Measurements from ENCODE around the gene STAM.

GRCh38 chr10:17743437-17743836 lies 99.5 kb downstream of the STAM start:
- no peak for TF ChIP-seq CTCF (IDR thresholded peaks at IDR 0.05)
- TF ChIP-seq POLR2A (IDR thresholded peaks at IDR 0.05), result no peak
